ENCODE measurements around the gene PKD1.
"Not testable (repeated sequence)": the region's sequence is repeated elsewhere in the genome, so short reads cannot be mapped to it uniquely, and the experiment has no call there.

PKD1 gene

GRCh38 chr16:2124694-2125444 lies 10.8 kb downstream of the PKD1 start:
- peaks cover 23% of the 10 kb centered on the region for H3K4me1 ChIP-seq (ENCODE audit: control insufficient read depth, insufficient read depth, low read length)
- not testable (repeated sequence) for H3K36me3 ChIP-seq (ENCODE audit: control insufficient read depth, insufficient read depth, low read length)

GRCh38 chr16:2124377-2124693 lies 11.4 kb downstream of the PKD1 start:
- not testable (repeated sequence) for H3K9me3 ChIP-seq (ENCODE audit: control insufficient read depth, low read length); H3K9ac ChIP-seq (ENCODE audit: low read length); H3K4me3 ChIP-seq (ENCODE audit: low read length); H3K27me3 ChIP-seq (ENCODE audit: control insufficient read depth, insufficient read depth, low read length); H3K36me3 ChIP-seq (ENCODE audit: control insufficient read depth, insufficient read depth, low read length)
- H3K4me1 ChIP-seq (ENCODE audit: control insufficient read depth, insufficient read depth, low read length): peaks cover 23% of the 10 kb centered on the region

More at GRCh38 chr16:2124694-2125444, 10.8 kb downstream of the PKD1 start:
- H3K27me3 ChIP-seq (ENCODE audit: control insufficient read depth, insufficient read depth, low read length); H3K9ac ChIP-seq (ENCODE audit: low read length); H3K4me3 ChIP-seq (ENCODE audit: low read length); H3K9me3 ChIP-seq (ENCODE audit: control insufficient read depth, low read length): not testable (repeated sequence)

- H3K4me1 ChIP-seq (ENCODE audit: control insufficient read depth, insufficient read depth, low read length): peaks cover 23% of the 10 kb centered on the region
- not testable (repeated sequence) for H3K9me3 ChIP-seq (ENCODE audit: control insufficient read depth, low read length); H3K36me3 ChIP-seq (ENCODE audit: control insufficient read depth, insufficient read depth, low read length); H3K27me3 ChIP-seq (ENCODE audit: control insufficient read depth, insufficient read depth, low read length); H3K4me3 ChIP-seq (ENCODE audit: low read length); H3K9ac ChIP-seq (ENCODE audit: low read length)
Observed at GRCh38 chr16:2123706-2124376, 11.9 kb downstream of the PKD1 start.

- not testable (repeated sequence) for H3K9me3 ChIP-seq (ENCODE audit: control insufficient read depth, low read length); H3K9ac ChIP-seq (ENCODE audit: low read length); H3K27me3 ChIP-seq (ENCODE audit: control insufficient read depth, insufficient read depth, low read length); H3K4me3 ChIP-seq (ENCODE audit: low read length); H3K36me3 ChIP-seq (ENCODE audit: control insufficient read depth, insufficient read depth, low read length)
- H3K4me1 ChIP-seq (ENCODE audit: control insufficient read depth, insufficient read depth, low read length): peaks cover 23% of the 10 kb centered on the region
Observed at GRCh38 chr16:2122934-2123683, 12.6 kb downstream of the PKD1 start.

- Histone ChIP-seq H3K4me3 (ENCODE audit: low read length) (no peak overlapping the region), H3K27me3 (ENCODE audit: control insufficient read depth, insufficient read depth, low read length) (no peaks in the 10 kb centered on the region), H3K9ac (ENCODE audit: low read length) (no peak overlapping the region), H3K9me3 (ENCODE audit: control insufficient read depth, low read length) (no peaks in the 10 kb centered on the region), H3K4me1 (ENCODE audit: control insufficient read depth, insufficient read depth, low read length) (peaks cover 23% of the 10 kb centered on the region), H3K36me3 (ENCODE audit: control insufficient read depth, insufficient read depth, low read length) (no peaks in the 10 kb centered on the region)
Observed at GRCh38 chr16:2122429-2122828, 13.3 kb downstream of the PKD1 start.

GRCh38 chr16:2121853-2122252 lies 13.8 kb downstream of the PKD1 start:
- H3K9ac ChIP-seq (ENCODE audit: low read length): no peak overlapping the region
- peaks cover 23% of the 10 kb centered on the region for H3K4me1 ChIP-seq (ENCODE audit: control insufficient read depth, insufficient read depth, low read length)
- no peak overlapping the region for H3K4me3 ChIP-seq (ENCODE audit: low read length)

GRCh38 chr16:2121325-2121724 lies 14.4 kb downstream of the PKD1 start:
- peaks cover 19% of the 10 kb centered on the region for H3K4me1 ChIP-seq (ENCODE audit: control insufficient read depth, insufficient read depth, low read length)
- H3K9ac ChIP-seq (ENCODE audit: low read length); H3K4me3 ChIP-seq (ENCODE audit: low read length): not testable (repeated sequence)

More at GRCh38 chr16:2121853-2122252, 13.8 kb downstream of the PKD1 start:
- Histone ChIP-seq H3K36me3 (ENCODE audit: control insufficient read depth, insufficient read depth, low read length) (no peaks in the 10 kb centered on the region), H3K27me3 (ENCODE audit: control insufficient read depth, insufficient read depth, low read length) (no peaks in the 10 kb centered on the region), H3K9me3 (ENCODE audit: control insufficient read depth, low read length) (no peaks in the 10 kb centered on the region)

GRCh38 chr16:2117960-2118722 lies 17.6 kb downstream of the PKD1 start:
- H3K27me3 ChIP-seq (ENCODE audit: control insufficient read depth, insufficient read depth, low read length); H3K9me3 ChIP-seq (ENCODE audit: control insufficient read depth, low read length); H3K4me1 ChIP-seq (ENCODE audit: control insufficient read depth, insufficient read depth, low read length); H3K36me3 ChIP-seq (ENCODE audit: control insufficient read depth, insufficient read depth, low read length); H3K9ac ChIP-seq (ENCODE audit: low read length); H3K4me3 ChIP-seq (ENCODE audit: low read length): not testable (repeated sequence)

More at GRCh38 chr16:2121325-2121724, 14.4 kb downstream of the PKD1 start:
- H3K9me3 ChIP-seq (ENCODE audit: control insufficient read depth, low read length); H3K27me3 ChIP-seq (ENCODE audit: control insufficient read depth, insufficient read depth, low read length); H3K36me3 ChIP-seq (ENCODE audit: control insufficient read depth, insufficient read depth, low read length): not testable (repeated sequence)

- H3K9me3 ChIP-seq (ENCODE audit: control insufficient read depth, low read length); H3K9ac ChIP-seq (ENCODE audit: low read length); H3K4me1 ChIP-seq (ENCODE audit: control insufficient read depth, insufficient read depth, low read length); H3K36me3 ChIP-seq (ENCODE audit: control insufficient read depth, insufficient read depth, low read length); H3K4me3 ChIP-seq (ENCODE audit: low read length); H3K27me3 ChIP-seq (ENCODE audit: control insufficient read depth, insufficient read depth, low read length): not testable (repeated sequence)
Observed at GRCh38 chr16:2117341-2117740, 18.4 kb downstream of the PKD1 start.

GRCh38 chr16:2116428-2116827 lies 19.3 kb downstream of the PKD1 start:
- not testable (repeated sequence) for H3K9me3 ChIP-seq (ENCODE audit: control insufficient read depth, low read length); H3K36me3 ChIP-seq (ENCODE audit: control insufficient read depth, insufficient read depth, low read length); H3K4me1 ChIP-seq (ENCODE audit: control insufficient read depth, insufficient read depth, low read length); H3K4me3 ChIP-seq (ENCODE audit: low read length); H3K9ac ChIP-seq (ENCODE audit: low read length); H3K27me3 ChIP-seq (ENCODE audit: control insufficient read depth, insufficient read depth, low read length)

- Histone ChIP-seq H3K9me3 (ENCODE audit: control insufficient read depth, low read length) (no peaks in the 10 kb centered on the region), H3K36me3 (ENCODE audit: control insufficient read depth, insufficient read depth, low read length) (no peaks in the 10 kb centered on the region), H3K27me3 (ENCODE audit: control insufficient read depth, insufficient read depth, low read length) (no peaks in the 10 kb centered on the region), H3K4me1 (ENCODE audit: control insufficient read depth, insufficient read depth, low read length) (peaks cover 5% of the 10 kb centered on the region), H3K9ac (ENCODE audit: low read length) (no peak overlapping the region), H3K4me3 (ENCODE audit: low read length) (no peak overlapping the region)
Observed at GRCh38 chr16:2115591-2115973, 20.1 kb downstream of the PKD1 start.

All from mucosa of stomach (tissue), 1 donor.